Stomach (tissue), 9 donors: Measurements from ENCODE around the gene RPS5. TPM values are rescaled to one million over a fixed set of nuclear protein-coding genes. Genes with fewer than 3 reads are reported as not detected.

ENCODE experiments used
- DNase-seq, 2 donors: peaks; one replicate each; pipeline versions ENCODE4 v3.0.0 to v3.0.0-alpha.2; 2013 to 2019
- H3K27ac ChIP-seq, 5 donors: fragments of 200-600 bp in 4 of 5; sonication (generic) in 4 of 5; one replicate each; pipeline ENCODE4 v1.5.1; 2013 to 2019; ENCODE audit warnings: mild to moderate bottlenecking in 1 of 5, moderate library complexity in 1 of 5
- H3K27me3 ChIP-seq, 3 donors: fragments of 200-600 bp; sonication (generic); one replicate each; pipeline ENCODE4 v1.5.1; 2017 to 2019; ENCODE audit warnings: mixed run types in 1 of 3
- H3K36me3 ChIP-seq, 4 donors: fragments of 200-600 bp; sonication (generic); 1 replicate in 3 of 4; 2 replicates in 1 of 4; pipeline ENCODE4 v1.5.1; 2016 to 2019
- H3K4me1 ChIP-seq, 4 donors: fragments of 200-600 bp; sonication (generic); one replicate each; pipeline ENCODE4 v1.5.1; 2016 to 2019
- H3K4me3 ChIP-seq, 4 donors: fragments of 200-600 bp; sonication (generic) in 3 of 4; one replicate each; pipeline ENCODE4 v1.5.1; 2016 to 2019; ENCODE audit warnings: mild to moderate bottlenecking in 1 of 4
- H3K9me3 ChIP-seq, 4 donors: fragments of 200-600 bp; sonication (generic); one replicate each; pipeline ENCODE4 v1.5.1; 2016 to 2019
- CTCF ChIP-seq, 7 experiments: fragments of 450-650 bp in 4 of 7; fragments of 200-600 bp in 3 of 7; sonication (generic) in 3 of 7; IDR thresholded peaks; one replicate each; pipeline ENCODE4 v1.5.1; 2016 to 2019; ENCODE audit warnings: antibody characterized with exemption in 7 of 7, control low read depth in 2 of 7, mild to moderate bottlenecking in 1 of 7
- EP300 ChIP-seq: sonication (generic); formaldehyde crosslinking; IDR thresholded peaks from one replicate; pipeline ENCODE4 v1.6.1; 2017; ENCODE audit warnings: antibody characterized with exemption
- POLR2A ChIP-seq, 4 donors: fragments of 450-650 bp; IDR thresholded peaks; one replicate each; pipeline ENCODE4 v1.6.1; 2016; ENCODE audit warnings: antibody characterized with exemption in 4 of 4, control low read depth in 2 of 4, mild to moderate bottlenecking in 1 of 4, moderate library complexity in 1 of 4
- POLR2AphosphoS5 ChIP-seq, 3 donors: sonication (generic); formaldehyde crosslinking; IDR thresholded peaks; one replicate each; pipeline ENCODE4 v1.6.1; 2016; ENCODE audit warnings: antibody characterized with exemption in 3 of 3
- WGBS, 5 donors: extraction: QIAGEN DNeasy Blood & Tissue Kit in 3 of 5; methylation state at CpG; one replicate each; pipeline versions ENCODE4 v1.1.5 to v1.1.7; 2013 to 2018; 5-methylcytosine and 5-hydroxymethylcytosine counted together
- intact Hi-C: fragments of 100-400 bp; cut with DNase I; formaldehyde crosslinking; loops from one replicate; pipeline ENCODE4 v1.15.1; 2023; ENCODE audit warnings: low total_unique reads
- polyA plus RNA-seq, 3 donors: library from polyadenylated mRNA; stranded (reverse); fragments of 200-250 nt; gene quantifications; one replicate each; pipeline ENCODE4 v1.2.3, GENCODE V29; 2013
- total RNA-seq, 5 donors: library from RNA; depleted of rRNA; stranded (reverse); fragments of >200 nt; gene quantifications; one replicate each; pipeline versions ENCODE4 v1.1.0 to v1.2.3, GENCODE V29; 2014 to 2016
- donor health status: healthy with polysubstance abuse.
- donor health status: Bipolar disorder and iron deficiency.
- donor health status: healthy.

Gene RPS5
- total and polyA plus RNA-seq, 8 donors = 801 to 2,322 (median 1,502) TPM

- Histone ChIP-seq H3K4me1 (peaks cover 5 to 45% (median 23%) of the 10 kb centered on the region in 4 donors), H3K27ac (no peak overlapping the region), H3K36me3 (peaks cover 0 to 7% (median 0%) of the 10 kb centered on the region in 4 donors), H3K27me3 (peaks cover 5 to 99% (median 35%) of the 10 kb centered on the region in 3 donors), H3K4me3 (peak overlapping the region in 2 of 4 donors; percentile 22 to 24), H3K9me3 (peaks cover 0 to 7% (median 0%) of the 10 kb centered on the region in 4 donors)
- TF ChIP-seq POLR2A (IDR thresholded peaks at IDR 0.05) (no peak), CTCF (IDR thresholded peaks at IDR 0.05) (no peak), EP300 (no peak), POLR2AphosphoS5 (IDR thresholded peaks at IDR 0.05) (no peak)
- 20 to 52% (median 32%) methylated on average over 50 to 84 of the region's 84 CpGs for WGBS, 5 donors
- intact Hi-C loops = no loop called here
- DNase-seq = peak in 1 of 2 donors; percentile 61
Observed at GRCh38 chr19:58350001-58350861, 36.8 kb upstream of the RPS5 start.

DNA sequence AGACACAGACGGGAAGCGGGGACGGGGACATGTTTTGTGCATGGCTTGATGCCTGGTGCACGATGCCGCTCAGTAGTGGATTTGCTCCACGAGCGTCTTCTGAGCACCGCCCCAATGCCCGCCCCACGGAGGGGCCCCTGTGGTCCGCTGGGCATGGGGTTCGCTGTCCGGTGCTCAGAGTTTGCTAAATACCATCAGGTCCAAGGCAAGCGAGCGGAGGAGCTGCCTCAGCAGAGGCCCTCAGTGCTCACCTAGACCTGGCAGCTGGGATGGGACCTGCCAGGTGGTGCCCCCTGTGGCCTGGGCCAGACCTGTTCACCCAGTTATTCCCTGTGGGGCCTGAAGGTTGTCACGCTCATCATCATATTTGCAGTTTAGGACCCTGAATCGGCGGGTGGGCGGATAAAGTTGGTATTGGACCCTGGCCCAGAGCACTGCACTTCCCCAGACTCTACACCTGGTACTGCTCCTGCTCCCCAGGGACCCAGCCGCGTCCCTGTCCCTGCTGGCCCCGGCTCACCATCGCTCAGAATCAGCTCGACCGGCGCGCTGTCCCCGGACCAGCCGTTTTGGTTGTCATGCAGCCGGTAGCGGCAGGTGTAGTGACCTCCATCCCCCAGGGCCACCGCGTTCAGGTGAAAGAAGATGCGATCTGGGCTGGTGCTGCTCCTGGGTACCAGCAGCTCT is 36.1 kb upstream of the RPS5 start:
- Histone ChIP-seq H3K36me3 (peaks cover 0 to 7% (median 0%) of the 10 kb centered on the region in 4 donors), H3K4me3 (no peak overlapping the region), H3K27ac (no peak overlapping the region), H3K27me3 (peaks cover 5 to 99% (median 37%) of the 10 kb centered on the region in 3 donors), H3K9me3 (peaks cover 1 to 8% (median 3%) of the 10 kb centered on the region in 4 donors), H3K4me1 (peaks cover 7 to 51% (median 26%) of the 10 kb centered on the region in 4 donors)
- TF ChIP-seq EP300 (no peak), CTCF (IDR thresholded peaks at IDR 0.05) (no peak), POLR2A (IDR thresholded peaks at IDR 0.05) (no peak), POLR2AphosphoS5 (IDR thresholded peaks at IDR 0.05) (no peak)
- intact Hi-C loops = no loop called here
- WGBS, 5 donors = 65 to 79% (median 66%) methylated on average over 23 to 34 of the region's 34 CpGs
- DNase-seq = no peak

DNA sequence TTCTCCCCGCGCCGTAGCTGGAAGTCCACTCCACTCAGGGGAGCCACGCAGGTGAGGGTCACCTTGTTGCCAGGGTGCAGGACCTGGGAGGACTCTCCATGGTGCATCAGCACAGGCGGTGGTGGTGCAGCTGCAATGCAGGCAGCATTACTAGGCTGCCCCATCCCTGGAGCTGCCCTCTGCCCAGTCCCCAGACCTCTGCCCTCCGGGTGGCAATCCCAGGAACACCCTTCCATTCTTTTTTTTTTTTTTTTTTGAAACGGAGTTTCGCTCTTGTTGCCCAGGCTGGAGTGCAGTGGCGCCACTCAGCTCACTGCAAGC is 35.6 kb upstream of the RPS5 start:
- H3K27ac ChIP-seq = no peak overlapping the region
- H3K4me1 ChIP-seq = peaks cover 12 to 51% (median 32%) of the 10 kb centered on the region in 4 donors
- intact Hi-C loops = no loop called here
- TF ChIP-seq EP300 (no peak), POLR2A (IDR thresholded peaks at IDR 0.05) (no peak), POLR2AphosphoS5 (IDR thresholded peaks at IDR 0.05) (no peak)
- peaks cover 2 to 13% (median 8%) of the 10 kb centered on the region in 4 donors for H3K9me3 ChIP-seq
- DNase-seq = no peak
- 86 to 96% (median 87%) methylated on average over 9 of the region's 9 CpGs for WGBS, 5 donors
- H3K36me3 ChIP-seq = peaks cover 0 to 7% (median 0%) of the 10 kb centered on the region in 4 donors
- H3K4me3 ChIP-seq = no peak overlapping the region
- H3K27me3 ChIP-seq = peaks cover 5 to 99% (median 42%) of the 10 kb centered on the region in 3 donors

DNA sequence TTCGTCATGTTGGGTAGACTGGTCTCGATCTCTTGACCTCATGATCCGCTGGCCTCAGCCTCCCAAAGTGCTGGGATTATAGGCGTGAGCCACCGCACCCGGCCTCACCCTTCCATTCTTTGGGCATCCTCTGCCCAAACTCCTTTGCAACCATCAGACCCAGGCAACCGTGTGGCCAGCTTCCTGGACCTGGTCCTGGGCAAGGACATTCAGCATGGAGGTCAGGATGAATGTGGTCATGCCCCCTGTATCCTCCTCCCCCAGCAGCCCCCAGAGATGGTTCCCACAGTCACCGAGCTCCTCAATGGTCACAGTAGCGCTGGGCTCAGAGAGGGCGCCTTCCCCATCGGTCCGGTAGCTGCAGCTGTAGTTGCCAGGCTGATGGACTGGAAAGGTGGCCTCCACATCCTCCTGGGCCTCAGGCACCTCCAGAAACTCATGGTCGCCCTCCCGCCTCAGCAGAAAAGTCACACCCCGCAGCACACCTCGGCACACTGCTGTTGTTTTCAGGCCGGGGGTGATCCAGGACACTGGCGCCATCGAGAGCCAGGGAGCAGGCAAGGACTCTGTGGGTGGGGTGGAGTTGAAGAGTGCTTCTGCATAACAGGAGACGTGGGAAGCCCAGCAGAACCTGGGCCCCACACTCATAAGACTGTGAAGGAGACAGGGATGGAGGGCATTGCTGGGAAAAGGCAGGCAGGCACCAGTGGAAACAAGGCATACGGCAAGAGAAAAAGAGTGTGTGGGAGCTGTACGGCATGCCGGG is 34.9 kb upstream of the RPS5 start:
- Histone ChIP-seq H3K27me3 (peaks cover 5 to 99% (median 41%) of the 10 kb centered on the region in 3 donors), H3K4me3 (no peak overlapping the region), H3K27ac (no peak overlapping the region), H3K9me3 (peaks cover 2 to 16% (median 14%) of the 10 kb centered on the region in 4 donors), H3K4me1 (peaks cover 12 to 52% (median 38%) of the 10 kb centered on the region in 4 donors), H3K36me3 (peaks cover 0 to 7% (median 0%) of the 10 kb centered on the region in 4 donors)
- 83 to 87% (median 84%) methylated on average over 23 of the region's 23 CpGs for WGBS, 5 donors
- TF ChIP-seq EP300 (no peak), POLR2AphosphoS5 (IDR thresholded peaks at IDR 0.05) (no peak), POLR2A (IDR thresholded peaks at IDR 0.05) (no peak), CTCF (IDR thresholded peaks at IDR 0.05) (no peak)
- intact Hi-C loops = no loop called here
- no peak for DNase-seq
